ENCODE measurements around the gene AGT.
A peak's percentile ranks its signal among the peaks of the same experiment; 100 is the strongest.
"Not testable (repeated sequence)": the region's sequence is repeated elsewhere in the genome, so short reads cannot be mapped to it uniquely, and the experiment has no call there.

AGT gene

GRCh38 chr1:230686747-230687146 lies 27.2 kb downstream of the AGT start:
- no peak for DNase-seq

GRCh38 chr1:230684998-230685397 lies 28.9 kb downstream of the AGT start:
- DNase-seq: no peak

GRCh38 chr1:230684146-230684545 lies 29.8 kb downstream of the AGT start:
- no peak for DNase-seq

- peak; percentile 57 for DNase-seq
These were observed 30.9 kb downstream of the AGT start for GRCh38 chr1:230682882-230683610.

- DNase-seq: no peak
These were observed 31.6 kb downstream of the AGT start for GRCh38 chr1:230682274-230682673.

- peak; percentile 80 for DNase-seq
These were observed 32.3 kb downstream of the AGT start for GRCh38 chr1:230681599-230681998.

- no peak for DNase-seq
These were observed 33.5 kb downstream of the AGT start for GRCh38 chr1:230680300-230681025.

- no peak for DNase-seq
These were observed 34.1 kb downstream of the AGT start for GRCh38 chr1:230679825-230680224.

GRCh38 chr1:230679192-230679591 lies 34.7 kb downstream of the AGT start:
- DNase-seq: no peak

- no peak for DNase-seq
These were observed 36.7 kb downstream of the AGT start for GRCh38 chr1:230677200-230677599.

GRCh38 chr1:230674581-230674980 lies 39.3 kb downstream of the AGT start:
- no peak for DNase-seq

- DNase-seq: no peak
These were observed 44.4 kb downstream of the AGT start for GRCh38 chr1:230669543-230669942.

GRCh38 chr1:230668227-230668626 lies 45.7 kb downstream of the AGT start:
- DNase-seq: no peak

GRCh38 chr1:230661976-230662375 lies 51.9 kb downstream of the AGT start:
- no peak for DNase-seq

GRCh38 chr1:230658691-230659090 lies 55.2 kb downstream of the AGT start:
- DNase-seq: no peak

GRCh38 chr1:230658103-230658502 lies 55.8 kb downstream of the AGT start:
- DNase-seq: not testable (repeated sequence)

- DNase-seq: not testable (repeated sequence)
These were observed 57.2 kb downstream of the AGT start for GRCh38 chr1:230656719-230657118.
